HG02678 (cell line): ENCODE results near the gene JDP2.
"Not testable (repeated sequence)": the region's sequence is repeated elsewhere in the genome, so short reads cannot be mapped to it uniquely, and the experiment has no call there.

Source experiments
- ATAC-seq: cut with Tn5 transposase; IDR thresholded peaks from one replicate; pipeline ENCODE4 v1.9.1; 2021; ENCODE audit warnings: mild to moderate bottlenecking, moderate library complexity; ENCODE audit not compliant: unreplicated experiment

Gene JDP2

DNA sequence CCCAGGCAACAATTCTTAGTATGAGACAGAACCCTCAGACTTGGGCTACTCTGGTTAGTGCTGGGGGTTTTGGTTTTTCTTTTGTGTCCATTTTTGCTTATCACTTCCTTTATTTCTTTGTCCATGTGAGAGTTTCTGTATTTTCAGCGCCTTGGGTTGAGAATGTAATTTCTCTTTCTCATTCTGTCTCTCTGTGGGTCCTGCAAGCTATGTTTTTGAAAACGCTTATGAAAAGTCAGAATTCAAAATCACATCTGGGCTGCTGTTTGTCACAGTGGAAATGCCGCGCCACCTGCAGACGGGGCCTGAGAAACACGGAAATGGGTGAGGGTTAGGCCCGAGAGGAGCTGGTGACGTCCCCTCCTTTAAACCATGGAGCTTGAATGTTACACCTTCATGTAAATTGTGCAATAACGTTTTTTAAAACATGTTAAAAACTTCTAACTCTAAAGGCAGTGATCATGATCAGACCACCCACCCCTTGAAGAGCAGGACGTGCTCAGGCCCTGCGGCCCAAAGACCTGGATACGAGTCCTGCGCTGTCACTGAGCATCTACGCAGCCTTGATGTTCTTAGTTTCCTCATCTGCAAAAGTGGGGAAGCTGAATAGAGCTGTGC is 26.1 kb downstream of the JDP2 start:
- peak; percentile 68 for ATAC-seq

DNA sequence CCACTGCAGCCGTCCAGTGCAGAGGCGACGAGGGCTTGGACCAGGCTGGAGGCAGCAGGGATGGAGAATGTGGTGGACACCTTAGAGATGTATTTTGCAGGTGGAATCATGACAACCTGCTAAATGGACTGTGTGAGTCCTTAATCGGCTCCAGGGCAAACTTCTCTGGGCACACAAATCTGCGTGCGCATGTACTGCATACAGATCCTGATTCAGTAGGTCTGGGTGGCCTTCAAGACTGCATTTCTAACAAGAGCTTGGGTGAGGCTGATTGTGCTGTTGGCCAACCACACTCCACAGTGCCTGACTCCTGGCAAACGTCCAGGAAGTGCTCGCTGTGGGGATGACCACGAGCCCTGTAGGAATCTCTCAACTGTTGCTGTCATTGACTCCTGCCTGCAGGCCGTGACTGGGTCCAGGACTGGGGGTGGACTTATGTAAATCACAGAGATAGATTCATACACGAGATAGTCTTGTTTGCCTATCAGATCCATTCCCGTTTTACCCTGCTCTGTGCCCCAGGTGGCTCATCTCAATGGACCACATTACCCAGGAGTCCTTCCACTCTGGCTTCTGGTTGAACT is 27.2 kb downstream of the JDP2 start:
- no peak for ATAC-seq

DNA sequence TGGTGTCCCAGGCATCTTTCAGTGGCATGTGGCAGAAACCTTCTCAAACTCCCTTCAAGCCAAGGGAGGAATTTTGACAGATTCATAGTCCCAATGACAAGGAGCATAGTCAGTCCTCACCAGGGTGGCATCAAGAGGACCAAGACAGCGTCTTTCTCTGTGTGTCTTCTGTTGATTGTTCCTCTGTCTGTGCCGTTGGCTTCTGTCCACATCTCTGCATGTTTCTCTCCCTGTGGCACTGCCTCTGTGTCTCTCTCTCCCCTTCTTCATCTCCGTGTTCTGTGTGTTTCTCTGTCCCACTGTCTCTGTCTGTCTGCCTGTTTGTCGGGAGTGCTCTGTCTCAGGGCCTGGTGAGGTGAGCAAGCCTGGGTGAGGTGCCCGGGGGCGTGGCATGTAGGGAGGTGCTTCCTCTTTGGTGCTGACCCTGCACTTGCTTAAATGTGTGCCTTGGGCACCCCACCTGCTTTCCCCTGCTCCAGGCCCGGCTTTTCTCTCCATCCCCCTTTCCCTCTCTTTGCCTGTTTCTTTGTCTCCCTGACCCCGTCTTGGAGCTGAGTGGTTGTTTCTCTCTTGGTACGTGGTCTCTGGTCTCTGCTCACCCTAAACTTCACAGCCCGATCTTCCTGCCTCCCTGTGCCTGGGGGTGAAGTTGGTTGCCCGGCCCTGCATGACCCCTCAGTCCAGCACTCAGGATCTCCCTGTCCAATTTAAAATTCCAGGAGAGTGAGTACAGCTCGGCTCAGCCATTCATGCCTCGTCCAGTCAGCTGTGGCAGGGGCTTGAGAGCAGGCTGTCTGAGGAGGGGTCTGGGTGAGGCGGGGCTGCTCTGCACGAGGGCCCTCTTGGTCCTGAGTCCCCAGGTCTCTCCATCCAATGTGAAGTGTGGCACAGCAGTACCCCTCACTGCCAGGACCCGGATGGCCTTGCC is 28.5 kb downstream of the JDP2 start:
- ATAC-seq: no peak

DNA sequence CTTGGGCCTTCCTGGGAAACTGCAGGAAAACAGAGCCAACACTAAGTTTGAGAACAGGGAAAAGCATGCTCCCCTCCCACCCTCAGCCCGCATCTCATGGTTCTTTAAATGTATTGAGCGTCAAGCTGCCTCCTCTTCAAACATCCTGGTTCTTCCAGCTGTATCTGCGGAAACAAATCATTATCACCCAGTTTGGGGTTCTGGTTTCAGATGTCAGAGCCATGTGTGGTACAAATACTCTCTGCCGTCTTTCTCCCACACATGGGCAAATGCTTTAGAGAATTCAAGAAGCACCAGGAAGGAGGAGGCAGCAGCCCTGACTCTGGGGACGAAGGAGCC is 29.1 kb downstream of the JDP2 start:
- no peak for ATAC-seq

DNA sequence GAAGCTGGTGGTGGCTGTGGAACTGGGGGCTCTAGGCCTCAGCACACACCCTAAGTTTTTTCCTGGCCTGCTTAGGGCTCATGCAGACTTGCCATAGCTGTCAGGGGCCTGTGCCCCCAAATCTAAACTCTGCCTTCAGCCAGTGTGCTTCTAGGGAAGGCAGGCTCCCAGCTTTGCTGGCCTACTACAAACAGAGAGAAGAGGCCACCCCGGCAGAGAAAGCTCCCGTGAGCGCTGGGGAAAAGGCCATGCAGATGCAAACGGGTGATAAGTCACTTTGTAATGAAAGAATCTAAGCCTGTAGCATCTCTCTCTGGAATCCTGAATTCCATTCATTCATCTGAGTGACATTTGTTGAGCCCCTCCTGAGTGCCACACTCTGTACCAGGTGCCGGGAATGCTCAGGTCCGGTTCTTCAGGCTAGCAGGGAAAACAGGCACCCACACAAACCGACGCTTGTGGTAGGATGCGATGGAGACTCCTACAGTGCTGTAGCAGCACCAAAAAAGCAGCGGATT is 29.9 kb downstream of the JDP2 start:
- no peak for ATAC-seq

DNA sequence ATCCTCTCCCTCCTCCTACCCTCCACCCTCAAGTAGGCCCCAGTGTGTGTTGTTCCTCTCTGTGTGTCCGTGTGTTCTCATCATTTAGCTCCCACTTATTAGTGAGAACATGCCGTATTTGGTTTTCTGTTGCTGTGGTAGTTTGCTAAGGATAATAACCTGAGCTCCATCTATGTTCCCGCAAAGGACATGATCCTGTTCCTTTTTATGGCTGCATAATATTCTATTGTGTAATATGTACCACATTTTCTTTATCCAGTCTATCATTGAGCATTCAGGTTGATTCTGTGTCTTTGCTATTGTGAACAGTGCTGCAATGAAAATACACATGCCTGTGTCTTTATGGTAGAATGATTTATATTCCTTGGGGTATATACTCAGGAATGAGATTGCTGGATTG is 30.5 kb downstream of the JDP2 start:
- no peak for ATAC-seq

DNA sequence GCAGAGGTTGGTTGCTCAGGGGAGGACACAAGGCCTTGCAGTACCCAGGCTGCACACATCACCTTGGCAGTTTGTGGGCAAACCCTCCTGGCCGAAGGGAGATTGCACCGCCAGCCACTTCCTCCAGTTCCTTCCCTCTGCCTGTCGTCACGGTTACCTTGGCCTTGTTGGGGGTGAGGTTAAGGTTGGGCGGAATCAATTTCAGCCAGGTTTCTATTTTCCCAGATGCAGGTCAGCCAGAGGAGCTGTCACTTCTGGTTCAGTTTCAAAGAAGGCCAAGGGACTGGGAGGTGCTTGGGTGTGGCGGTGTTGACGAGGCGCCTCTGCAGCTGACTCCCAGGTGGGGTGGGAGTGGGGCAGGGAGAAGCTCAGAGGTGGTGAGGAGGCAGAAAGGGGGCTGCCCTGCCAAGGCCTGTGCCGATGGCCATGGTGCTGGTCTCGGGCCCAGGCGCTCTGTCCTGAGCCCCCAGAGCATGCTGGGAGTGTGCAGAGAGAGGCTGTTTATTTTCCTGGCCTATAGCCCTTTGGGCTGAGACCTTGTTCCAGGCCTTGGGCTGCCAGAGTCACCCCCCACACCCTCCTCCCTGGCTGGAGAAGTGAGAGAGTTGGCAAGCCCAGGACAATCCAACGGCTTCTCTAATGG is 31.4 kb downstream of the JDP2 start:
- no peak for ATAC-seq

DNA sequence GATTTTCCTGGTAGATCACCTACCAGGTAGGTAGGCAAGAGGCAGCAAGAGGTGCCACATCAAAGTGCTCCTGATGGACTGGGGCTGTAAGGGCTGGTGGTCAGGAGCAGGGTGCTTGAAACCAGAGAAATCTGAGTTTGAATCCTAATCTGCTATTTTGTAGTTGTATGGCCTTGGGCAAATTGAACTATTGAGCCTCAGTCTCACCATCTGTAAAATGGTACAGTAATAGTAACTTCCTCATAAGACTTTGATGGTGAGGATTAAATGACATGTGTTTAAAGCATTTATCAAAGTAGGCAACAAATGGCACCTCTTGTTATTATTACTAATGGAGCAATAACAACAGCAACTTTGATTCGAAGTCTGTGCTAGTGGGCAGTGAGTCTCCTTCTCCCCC is 32.0 kb downstream of the JDP2 start:
- no peak for ATAC-seq

DNA sequence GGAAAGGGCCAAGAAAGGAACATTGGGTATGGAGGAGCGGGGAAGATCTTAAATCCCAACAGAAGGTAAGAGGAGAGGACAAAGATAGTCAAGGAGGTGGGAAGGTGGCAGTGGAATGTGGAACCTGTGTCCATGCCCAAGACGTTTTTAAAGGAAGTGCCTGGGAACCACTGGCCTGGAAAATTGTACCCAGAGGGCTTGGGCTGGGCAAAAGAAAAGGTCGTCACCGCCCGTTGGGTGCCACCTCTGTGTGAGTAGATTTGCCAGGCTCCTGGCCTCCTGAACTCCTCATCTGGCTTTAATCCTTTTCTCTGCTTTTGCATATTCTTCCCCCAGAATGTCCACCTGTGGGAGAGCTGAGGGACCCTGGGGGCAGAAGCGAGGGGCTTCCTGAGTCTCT is 32.6 kb downstream of the JDP2 start:
- no peak for ATAC-seq

DNA sequence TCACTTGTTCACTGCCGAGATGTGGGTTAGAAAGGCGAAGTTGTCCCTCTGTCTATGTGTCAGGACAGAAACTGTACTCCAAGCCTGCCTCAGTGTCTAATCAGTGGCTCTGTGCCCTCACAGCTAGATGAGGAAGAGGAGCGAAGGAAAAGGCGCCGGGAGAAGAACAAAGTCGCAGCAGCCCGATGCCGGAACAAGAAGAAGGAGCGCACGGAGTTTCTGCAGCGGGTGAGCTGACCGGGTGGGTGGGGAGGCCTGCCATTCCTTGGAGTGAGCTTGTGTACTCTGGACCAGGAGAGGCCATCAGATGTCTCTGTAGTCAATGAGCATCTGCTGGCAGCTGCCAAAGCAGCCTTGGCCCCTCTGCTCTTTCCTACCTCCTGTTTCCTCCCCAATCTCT is 33.5 kb downstream of the JDP2 start:
- no peak for ATAC-seq

DNA sequence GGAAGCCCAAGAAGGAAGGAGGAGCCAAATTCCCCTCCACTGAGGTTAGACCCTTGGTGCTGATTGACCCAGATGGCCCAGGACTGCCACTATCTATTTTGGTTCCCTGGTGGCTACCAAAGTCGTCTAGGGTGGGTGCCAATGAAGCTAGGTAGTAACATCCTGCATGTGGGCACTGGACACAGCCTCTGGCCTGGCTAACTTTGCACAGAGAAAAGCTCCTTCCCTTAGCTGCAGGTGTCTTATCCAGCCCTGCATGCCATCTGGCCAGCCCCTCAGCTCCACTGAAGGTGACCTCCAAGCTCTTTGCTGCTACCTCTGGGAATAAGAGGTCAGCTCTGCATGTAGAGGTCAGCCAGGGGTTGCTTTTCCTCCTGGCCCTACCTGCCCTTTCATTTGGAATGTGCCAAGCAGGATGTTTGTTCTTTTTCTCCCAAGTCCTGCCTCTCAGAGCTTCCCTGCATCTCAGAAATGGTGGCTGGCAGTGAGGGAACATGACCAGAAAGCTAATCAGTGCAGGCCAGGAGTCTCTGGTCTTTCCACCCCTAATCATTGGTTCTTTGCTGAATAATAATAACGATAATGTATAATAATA is 34.0 kb downstream of the JDP2 start:
- ATAC-seq: no peak

DNA sequence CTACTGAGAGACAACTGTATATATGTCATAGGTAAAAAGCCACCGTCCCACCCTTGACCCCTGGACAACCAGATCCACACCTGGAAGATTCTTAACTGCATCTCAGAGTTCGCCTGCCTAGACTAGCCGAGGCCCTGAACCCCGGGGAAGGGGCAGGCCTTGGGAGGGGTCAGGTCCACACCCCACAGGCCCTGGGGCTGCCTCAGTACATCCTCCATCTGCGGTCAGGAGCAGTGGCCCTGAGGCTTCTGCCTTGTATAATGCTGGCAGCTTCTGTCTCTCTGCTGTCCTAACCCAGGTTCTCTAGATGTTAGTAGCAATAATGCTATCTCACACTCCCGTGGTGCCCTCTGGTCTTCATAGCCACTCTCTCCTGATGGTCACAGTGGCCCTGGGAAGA is 36.8 kb downstream of the JDP2 start:
- no peak for ATAC-seq

DNA sequence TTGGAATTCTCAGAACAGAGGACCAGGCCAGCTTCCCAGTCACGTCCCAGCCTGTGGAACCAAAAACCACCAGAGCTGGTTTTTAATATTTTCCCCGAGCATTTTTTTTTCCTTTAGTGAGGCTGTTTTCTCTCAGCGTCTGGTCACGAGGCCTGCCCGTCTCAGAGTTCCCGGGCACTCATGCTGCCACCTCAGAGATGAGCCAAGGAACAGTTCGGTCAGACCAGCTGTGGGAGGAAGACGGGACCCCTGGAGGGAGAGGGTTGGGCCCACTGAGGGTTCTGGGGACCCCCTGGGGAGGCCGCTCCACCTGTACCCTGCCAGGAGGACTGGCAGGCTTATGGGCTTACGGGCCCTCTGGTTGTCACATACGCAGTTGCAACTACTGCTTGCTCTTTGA is 39.9 kb downstream of the JDP2 start:
- no peak for ATAC-seq

DNA sequence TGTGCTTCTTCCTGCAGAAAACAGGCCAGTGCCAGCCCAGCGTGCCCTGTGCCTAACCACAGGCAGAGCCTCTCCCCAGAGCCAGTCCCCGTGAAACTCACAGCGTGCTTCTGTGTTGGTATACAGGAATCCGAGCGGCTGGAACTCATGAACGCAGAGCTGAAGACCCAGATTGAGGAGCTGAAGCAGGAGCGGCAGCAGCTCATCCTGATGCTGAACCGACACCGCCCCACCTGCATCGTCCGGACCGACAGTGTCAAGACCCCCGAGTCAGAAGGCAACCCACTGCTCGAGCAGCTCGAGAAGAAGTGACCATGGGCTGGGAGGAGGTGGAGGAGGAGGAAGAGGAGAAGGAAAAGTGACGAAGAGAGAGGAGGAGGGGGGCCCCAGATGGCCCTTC is 41.3 kb downstream of the JDP2 start:
- no peak for ATAC-seq

DNA sequence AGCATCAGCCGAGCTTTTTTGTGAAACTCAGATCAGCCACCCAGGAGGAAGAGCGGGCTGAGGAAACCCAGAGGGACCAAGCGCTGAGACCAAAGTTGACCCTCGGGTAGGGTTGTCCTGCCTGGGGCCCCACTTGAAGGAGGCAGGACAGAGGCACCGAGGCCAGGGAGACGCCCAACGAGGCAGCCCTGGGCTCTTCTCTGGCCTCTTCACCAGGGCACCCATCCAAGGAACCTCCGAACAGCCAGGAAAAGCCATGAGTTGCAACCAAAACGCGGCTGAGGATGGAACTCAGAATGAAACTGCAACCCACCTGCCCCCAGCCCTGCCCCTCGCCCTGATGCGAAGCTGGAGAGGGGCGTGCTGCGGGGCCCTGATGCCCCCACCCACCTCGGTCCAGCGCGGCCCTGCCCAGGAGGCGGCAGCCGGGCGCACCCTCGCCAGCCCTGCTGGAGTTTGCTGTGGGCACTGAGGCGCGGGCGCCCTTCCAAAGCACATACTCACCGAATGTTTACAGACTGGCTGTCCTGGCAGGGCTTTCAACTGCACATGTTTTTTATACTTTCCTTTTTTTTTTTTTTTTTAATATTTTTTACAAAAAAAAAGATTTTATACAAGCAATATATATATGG is 41.9 kb downstream of the JDP2 start:
- no peak for ATAC-seq

DNA sequence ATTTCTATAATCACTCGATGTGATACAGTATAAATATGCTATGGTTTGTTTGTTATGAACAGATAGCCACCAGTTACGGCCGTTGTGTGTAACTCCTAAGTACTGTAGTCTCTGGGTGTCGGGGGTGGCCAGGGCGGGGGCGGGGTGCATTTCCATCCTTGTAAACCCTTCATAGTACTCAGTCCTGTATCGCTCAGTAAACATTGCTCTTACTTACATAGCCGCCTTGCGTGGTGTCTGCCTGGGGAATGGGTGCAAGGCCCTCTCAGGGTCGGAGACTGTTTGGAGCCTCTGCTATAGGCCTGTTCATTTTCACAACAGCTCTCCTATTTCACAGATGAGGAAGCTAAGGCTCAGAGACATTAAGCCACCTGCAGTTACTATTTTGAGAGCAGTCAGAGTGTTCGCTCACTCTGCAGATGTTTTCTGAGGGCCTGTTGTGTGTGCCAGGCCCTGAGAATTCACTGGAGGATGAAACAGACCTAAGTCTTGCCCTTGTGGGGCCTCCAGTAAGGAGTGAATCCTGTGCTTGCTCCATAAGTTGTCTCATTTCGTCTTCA is 42.5 kb downstream of the JDP2 start:
- no peak for ATAC-seq

DNA sequence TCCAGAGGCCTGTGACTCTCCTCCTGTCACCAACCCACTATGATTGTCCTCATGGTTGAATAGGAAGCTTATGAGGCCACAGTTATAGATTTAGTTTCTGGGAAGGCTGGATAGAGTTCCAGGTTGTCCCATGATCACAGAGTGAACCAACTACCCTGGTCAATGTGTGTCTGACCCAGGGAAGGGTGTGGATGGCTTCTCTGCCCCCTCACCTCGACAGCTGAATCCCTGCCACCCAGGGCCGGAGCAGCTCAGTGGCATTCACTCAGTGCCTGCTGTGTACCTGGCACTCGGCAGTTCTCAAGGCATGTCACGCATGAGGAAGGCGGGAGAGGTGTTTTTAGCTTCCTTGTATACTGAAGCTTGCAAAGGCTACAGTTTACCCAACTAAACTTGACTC is 43.2 kb downstream of the JDP2 start:
- no peak for ATAC-seq

DNA sequence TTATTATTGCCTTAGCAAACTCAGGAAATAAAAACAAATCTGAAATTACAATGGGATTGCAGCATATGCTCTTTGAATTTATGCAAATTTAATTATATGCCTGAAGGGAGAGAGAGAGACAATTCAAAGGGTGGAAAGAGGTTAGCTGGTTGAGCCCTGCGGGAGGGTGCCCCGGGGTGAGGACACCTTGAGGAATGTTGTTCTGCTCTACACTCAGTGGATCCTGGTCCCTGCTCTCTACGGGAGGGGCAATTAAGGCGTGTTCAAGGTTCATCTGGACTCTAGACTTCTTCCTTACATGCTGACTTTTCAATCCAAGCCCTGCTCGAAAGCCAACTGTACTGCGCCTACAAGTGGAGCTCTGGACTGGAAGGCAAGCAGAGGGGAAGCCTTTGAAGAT is 46.3 kb downstream of the JDP2 start:
- not testable (repeated sequence) for ATAC-seq

DNA sequence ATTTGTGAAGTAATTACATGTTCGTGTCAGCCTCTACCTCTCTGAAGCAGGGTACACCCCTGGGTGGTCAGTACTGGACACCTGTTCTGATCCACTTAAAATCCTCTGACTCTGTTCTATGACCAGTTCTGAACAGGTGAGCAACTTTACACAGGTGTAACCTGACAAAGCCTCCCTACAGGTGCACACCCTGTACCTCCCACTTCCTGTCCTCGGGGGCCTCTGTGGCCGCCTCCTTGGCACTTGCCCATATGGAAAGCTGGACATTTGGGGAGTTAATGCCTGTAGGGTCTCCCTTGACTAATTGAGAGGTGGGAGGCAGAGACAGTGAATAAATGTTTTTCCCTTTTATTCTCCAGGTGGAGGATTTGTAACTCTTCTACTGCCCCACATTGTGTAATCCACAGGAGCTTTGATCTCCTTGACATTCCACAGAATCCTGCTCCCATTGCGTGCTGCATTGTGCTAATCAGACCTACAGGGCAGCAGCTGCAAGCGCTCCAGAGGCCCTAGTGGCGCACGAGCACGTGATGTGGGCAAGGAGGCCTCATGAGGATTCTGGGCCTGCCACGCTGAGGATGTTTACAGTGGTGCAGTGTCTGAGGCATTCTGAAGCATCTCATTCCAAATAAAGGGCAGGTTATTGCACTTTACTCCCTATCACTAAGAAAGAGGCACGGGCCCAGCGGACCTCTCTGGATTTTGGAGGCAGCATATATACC is 48.6 kb downstream of the JDP2 start:
- no peak for ATAC-seq

DNA sequence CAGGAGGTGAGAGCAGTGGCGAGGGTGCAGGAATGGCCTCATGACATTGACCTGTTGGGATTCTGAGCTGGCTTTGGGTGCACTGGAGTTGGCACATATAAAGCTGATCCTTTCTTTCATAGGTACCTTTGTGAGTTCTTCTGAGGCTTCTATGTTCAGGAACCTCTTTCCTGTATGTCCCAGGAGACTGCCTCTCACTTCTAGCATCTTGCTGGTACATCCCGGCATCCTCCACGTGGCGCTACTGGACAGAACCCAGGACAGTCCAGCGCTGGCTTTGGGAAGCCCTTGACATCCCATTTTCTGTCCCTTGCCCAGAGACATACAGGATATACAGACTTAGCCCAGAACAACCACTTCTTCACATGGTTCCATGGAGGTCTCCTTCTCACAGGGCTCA is 50.1 kb downstream of the JDP2 start:
- ATAC-seq: no peak
